ENCODE data around the gene GSTK1.
A peak's percentile ranks its signal among the peaks of the same experiment; 100 is the strongest.

The GSTK1 gene

GRCh38 chr7:143300959-143301935, 38.0 kb downstream of the GSTK1 start:
- no peak for DNase-seq

DNA sequence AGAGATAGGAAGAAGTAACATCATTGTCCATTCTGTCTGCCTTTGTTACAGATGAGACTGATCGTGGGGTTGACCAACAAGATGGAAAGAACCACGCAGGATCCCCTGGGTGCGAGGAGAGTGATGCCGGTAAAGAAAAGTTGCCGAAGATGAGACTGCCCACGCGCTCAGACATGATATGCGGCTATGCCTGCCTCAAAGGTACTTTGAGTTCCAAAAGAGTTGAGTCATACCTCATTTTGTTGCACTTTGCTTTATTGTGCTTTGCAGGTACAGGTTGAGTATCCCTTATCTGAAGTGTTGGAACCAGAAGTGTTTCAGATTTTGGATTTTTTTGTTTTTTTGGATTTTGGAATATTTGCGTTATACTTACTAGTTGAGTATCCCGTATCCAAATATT, 40.5 kb downstream of the GSTK1 start:
- DNase-seq = no peak

DNA sequence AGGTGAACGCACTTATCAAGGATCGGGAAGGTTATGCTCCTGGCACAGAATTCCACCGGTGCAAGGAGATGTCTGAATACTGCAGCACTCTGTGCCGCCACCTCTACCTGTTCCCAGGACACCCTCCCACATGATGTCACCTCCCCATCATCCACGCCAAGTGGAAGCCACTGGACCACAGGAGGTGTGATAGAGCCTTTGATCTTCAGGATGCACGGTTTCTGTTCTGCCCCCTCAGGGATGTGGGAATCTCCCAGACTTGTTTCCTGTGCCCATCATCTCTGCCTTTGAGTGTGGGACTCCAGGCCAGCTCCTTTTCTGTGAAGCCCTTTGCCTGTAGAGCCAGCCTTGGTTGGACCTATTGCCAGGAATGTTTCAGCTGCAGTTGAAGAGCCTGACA, 41.7 kb downstream of the GSTK1 start:
- DNase-seq = no peak

DNA sequence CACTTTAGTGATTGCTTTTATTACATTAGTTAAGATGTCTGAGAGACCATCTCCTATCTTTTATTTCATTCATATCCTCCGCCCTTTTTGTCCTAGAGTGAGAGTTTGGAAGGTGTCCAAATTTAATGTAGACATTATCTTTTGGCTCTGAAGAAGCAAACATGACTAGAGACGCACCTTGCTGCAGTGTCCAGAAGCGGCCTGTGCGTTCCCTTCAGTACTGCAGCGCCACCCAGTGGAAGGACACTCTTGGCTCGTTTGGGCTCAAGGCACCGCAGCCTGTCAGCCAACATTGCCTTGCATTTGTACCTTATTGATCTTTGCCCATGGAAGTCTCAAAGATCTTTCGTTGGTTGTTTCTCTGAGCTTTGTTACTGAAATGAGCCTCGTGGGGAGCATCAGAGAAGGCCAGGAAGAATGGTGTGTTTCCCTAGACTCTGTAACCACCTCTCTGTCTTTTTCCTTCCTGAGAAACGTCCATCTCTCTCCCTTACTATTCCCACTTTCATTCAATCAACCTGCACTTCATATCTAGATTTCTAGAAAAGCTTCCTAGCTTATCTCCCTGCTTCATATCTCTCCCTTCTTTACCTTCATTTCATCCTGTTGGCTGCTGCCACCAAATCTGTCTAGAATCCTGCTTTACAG, 42.3 kb downstream of the GSTK1 start:
- DNase-seq = peak; percentile 66

DNA sequence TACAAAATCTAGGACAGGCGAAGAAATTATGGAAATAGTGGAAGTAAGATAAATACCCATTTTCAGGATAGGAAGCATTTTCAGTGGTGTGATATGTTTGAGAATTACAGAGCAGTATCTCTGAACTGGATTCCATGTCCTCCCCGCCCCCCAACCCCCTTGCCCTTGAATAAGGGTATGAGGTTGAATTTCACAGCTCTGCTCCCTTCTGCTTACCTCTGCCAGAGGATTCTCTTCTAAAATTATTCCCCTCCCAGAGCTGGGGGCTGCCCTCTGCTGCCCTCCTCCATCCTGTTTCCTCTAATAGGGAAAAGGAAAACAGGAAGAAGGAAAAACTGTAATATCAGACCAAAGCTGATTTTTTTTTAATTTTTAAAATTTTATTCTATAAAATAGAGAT, 45.4 kb downstream of the GSTK1 start:
- DNase-seq = no peak

DNA sequence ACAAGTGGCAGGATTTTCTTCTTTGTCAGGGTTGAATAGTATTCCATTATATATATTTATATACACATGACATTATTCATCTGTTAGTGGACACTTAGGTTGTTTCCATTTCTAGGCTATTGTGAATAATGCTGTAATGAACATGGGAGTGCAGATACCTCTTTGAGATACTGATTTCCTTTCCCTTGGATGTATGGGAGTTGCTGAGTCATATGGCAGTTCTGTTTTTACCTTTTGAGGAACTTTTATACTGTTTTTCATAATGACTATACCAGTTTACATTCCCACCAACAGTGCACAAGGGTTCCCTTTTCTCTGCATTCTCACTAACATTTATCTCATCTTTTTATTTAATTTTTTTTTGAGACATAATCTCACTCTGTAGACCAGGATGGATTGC, 50.9 kb downstream of the GSTK1 start:
- no peak for DNase-seq

DNA sequence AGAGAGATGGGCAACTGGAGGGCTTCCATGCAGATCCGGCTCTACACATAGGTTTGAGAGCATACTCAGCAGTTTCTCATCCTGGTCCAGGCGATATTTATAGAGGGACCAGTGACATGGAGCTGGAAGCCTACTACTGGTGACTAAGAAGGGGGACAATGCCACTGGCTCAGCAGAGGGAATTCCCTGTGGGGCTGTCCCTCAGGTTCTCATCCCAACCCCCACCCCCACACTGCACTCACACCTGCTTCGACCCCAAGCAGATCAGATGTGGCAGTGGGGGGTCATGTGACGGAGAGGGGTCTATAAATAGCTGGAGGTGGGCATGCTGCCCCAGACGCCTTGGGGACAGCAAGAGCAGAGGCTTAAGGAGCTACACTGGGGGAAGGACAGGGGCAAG, 52.5 kb downstream of the GSTK1 start, which contains the start of gene CLCN1:
CLCN1 (plus strand) TSS at position 336 of the 400 bp plus-strand sequence. CDS start 102 bp downstream, outside the sequence.
- no peak for DNase-seq

DNA sequence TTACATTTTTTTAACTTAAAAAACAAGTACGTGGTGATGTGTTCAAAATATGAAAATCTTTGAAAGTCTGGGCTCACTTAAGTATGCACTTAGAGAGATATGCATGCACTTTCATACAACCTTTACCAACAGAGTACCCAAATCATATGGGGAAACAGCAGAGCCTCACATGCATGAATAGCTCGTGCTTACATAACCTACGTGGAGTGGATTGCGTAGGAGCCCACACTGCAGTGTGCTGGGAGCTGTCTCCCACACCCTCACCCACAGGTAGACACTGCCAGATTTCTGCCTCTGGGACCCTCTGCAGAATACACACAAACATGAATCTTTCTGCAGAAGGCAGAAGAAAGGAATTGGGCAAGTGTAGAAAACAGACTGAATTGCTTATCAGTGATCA, 53.3 kb downstream of the GSTK1 start:
- DNase-seq = no peak

DNA sequence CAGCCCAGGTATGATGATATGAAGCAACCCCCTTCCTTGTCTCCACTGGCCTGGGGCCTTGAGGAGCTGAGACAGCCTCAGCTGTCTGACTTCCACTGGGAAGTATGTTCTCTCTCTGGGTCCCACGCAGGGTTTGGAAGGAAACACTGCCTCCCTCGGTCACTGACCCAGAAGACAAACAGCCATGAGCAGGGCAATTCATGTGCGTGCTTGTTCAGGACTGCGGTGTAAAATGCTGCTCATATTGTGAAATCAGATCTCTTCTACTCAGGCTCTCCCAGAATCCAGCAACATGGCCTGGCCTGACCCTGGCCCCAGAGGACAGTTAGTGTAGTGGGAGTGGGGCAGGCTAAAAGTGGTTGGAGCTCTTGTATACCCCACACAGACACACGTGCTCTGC, 55.4 kb downstream of the GSTK1 start:
- no peak for DNase-seq
